Measurements from ENCODE around the gene MFNG.

GRCh38 chr22:37505989-37506388, 19.8 kb upstream of the MFNG start:
- no peak for TF ChIP-seq CTCF (IDR thresholded peaks at IDR 0.05)
- no peak for TF ChIP-seq ZFX (IDR thresholded peaks at IDR 0.05; ENCODE audit: borderline replicate concordance)

Measured in 22Rv1 (cell line).